ENCODE data around the gene WDR48.
A peak's percentile ranks its signal among the peaks of the same experiment; 100 is the strongest.

WDR48 gene

GRCh38 chr3:39108200-39108710 lies 56.4 kb downstream of the WDR48 start:
- H3K27ac ChIP-seq (ENCODE audit: low read depth, low read length, severe bottlenecking): peak overlapping the region; percentile 73

GRCh38 chr3:39109086-39109485 lies 57.3 kb downstream of the WDR48 start:
- WGBS, 2 experiments (ENCODE audit: insufficient coverage in 2 of 2): 88 to 95% methylated on average over 5 of the region's 5 CpGs
- Histone ChIP-seq H3K4me1 (ENCODE audit: control insufficient read depth, insufficient read depth, low read length, poor library complexity, severe bottlenecking) (peaks cover 18% of the 10 kb centered on the region), H3K27ac (ENCODE audit: low read depth, low read length, severe bottlenecking) (no peak overlapping the region), H3K4me3 (ENCODE audit: extremely low read depth, insufficient read depth, low read length, poor library complexity, severe bottlenecking) (no peak overlapping the region), H3K36me3 (ENCODE audit: control insufficient read depth, insufficient read depth, low read length) (no peaks in the 10 kb centered on the region), H3K9me3 (ENCODE audit: control insufficient read depth, low read length) (no peaks in the 10 kb centered on the region)

More at GRCh38 chr3:39108200-39108710, 56.4 kb downstream of the WDR48 start:
- Histone ChIP-seq H3K4me1 (ENCODE audit: control insufficient read depth, insufficient read depth, low read length, poor library complexity, severe bottlenecking) (peaks cover 18% of the 10 kb centered on the region), H3K36me3 (ENCODE audit: control insufficient read depth, insufficient read depth, low read length) (peaks cover 5% of the 10 kb centered on the region), H3K4me3 (ENCODE audit: extremely low read depth, insufficient read depth, low read length, poor library complexity, severe bottlenecking) (peak overlapping the region; percentile 93), H3K9me3 (ENCODE audit: control insufficient read depth, low read length) (no peaks in the 10 kb centered on the region)
- 62% methylated on average over 2 of the region's 2 CpGs; no CpG with 5 or more reads in 1 of the 2 experiments for WGBS, 2 experiments (ENCODE audit: insufficient coverage in 2 of 2)

- H3K36me3 ChIP-seq (ENCODE audit: control insufficient read depth, insufficient read depth, low read length): no peaks in the 10 kb centered on the region
- 67 to 76% methylated on average over 1 to 2 of the region's 2 CpGs for WGBS, 2 experiments (ENCODE audit: insufficient coverage in 2 of 2)
- H3K4me3 ChIP-seq (ENCODE audit: extremely low read depth, insufficient read depth, low read length, poor library complexity, severe bottlenecking): no peak overlapping the region
Measured at GRCh38 chr3:39110041-39110639, 58.3 kb downstream of the WDR48 start.

GRCh38 chr3:39112113-39112512 lies 60.3 kb downstream of the WDR48 start:
- H3K36me3 ChIP-seq (ENCODE audit: control insufficient read depth, insufficient read depth, low read length): no peaks in the 10 kb centered on the region
- peaks cover 9% of the 10 kb centered on the region for H3K4me1 ChIP-seq (ENCODE audit: control insufficient read depth, insufficient read depth, low read length, poor library complexity, severe bottlenecking)
- no peaks in the 10 kb centered on the region for H3K9me3 ChIP-seq (ENCODE audit: control insufficient read depth, low read length)
- H3K4me3 ChIP-seq (ENCODE audit: extremely low read depth, insufficient read depth, low read length, poor library complexity, severe bottlenecking): no peak overlapping the region
- no peak overlapping the region for H3K27ac ChIP-seq (ENCODE audit: low read depth, low read length, severe bottlenecking)
- 74 to 96% methylated on average over 3 of the region's 3 CpGs for WGBS, 2 experiments (ENCODE audit: insufficient coverage in 2 of 2)

More at GRCh38 chr3:39110041-39110639, 58.3 kb downstream of the WDR48 start:
- Histone ChIP-seq H3K4me1 (ENCODE audit: control insufficient read depth, insufficient read depth, low read length, poor library complexity, severe bottlenecking) (peaks cover 18% of the 10 kb centered on the region), H3K27ac (ENCODE audit: low read depth, low read length, severe bottlenecking) (no peak overlapping the region), H3K9me3 (ENCODE audit: control insufficient read depth, low read length) (no peaks in the 10 kb centered on the region)

- WGBS, 2 experiments (ENCODE audit: insufficient coverage in 2 of 2): 91 to 95% methylated on average over 2 of the region's 2 CpGs
- Histone ChIP-seq H3K4me3 (ENCODE audit: extremely low read depth, insufficient read depth, low read length, poor library complexity, severe bottlenecking) (no peak overlapping the region), H3K4me1 (ENCODE audit: control insufficient read depth, insufficient read depth, low read length, poor library complexity, severe bottlenecking) (peaks cover 9% of the 10 kb centered on the region), H3K9me3 (ENCODE audit: control insufficient read depth, low read length) (no peaks in the 10 kb centered on the region), H3K27ac (ENCODE audit: low read depth, low read length, severe bottlenecking) (no peak overlapping the region), H3K36me3 (ENCODE audit: control insufficient read depth, insufficient read depth, low read length) (no peaks in the 10 kb centered on the region)
Measured at GRCh38 chr3:39112535-39112934, 60.7 kb downstream of the WDR48 start.

GRCh38 chr3:39113291-39113690 lies 61.5 kb downstream of the WDR48 start:
- Histone ChIP-seq H3K9me3 (ENCODE audit: control insufficient read depth, low read length) (no peaks in the 10 kb centered on the region), H3K4me1 (ENCODE audit: control insufficient read depth, insufficient read depth, low read length, poor library complexity, severe bottlenecking) (peaks cover 6% of the 10 kb centered on the region), H3K4me3 (ENCODE audit: extremely low read depth, insufficient read depth, low read length, poor library complexity, severe bottlenecking) (no peak overlapping the region), H3K27ac (ENCODE audit: low read depth, low read length, severe bottlenecking) (no peak overlapping the region), H3K36me3 (ENCODE audit: control insufficient read depth, insufficient read depth, low read length) (no peaks in the 10 kb centered on the region)
- WGBS, 2 experiments (ENCODE audit: insufficient coverage in 2 of 2): 86 to 95% methylated on average over 2 of the region's 3 CpGs

GRCh38 chr3:39114456-39114855 lies 62.6 kb downstream of the WDR48 start:
- Histone ChIP-seq H3K36me3 (ENCODE audit: control insufficient read depth, insufficient read depth, low read length) (no peaks in the 10 kb centered on the region), H3K9me3 (ENCODE audit: control insufficient read depth, low read length) (no peaks in the 10 kb centered on the region), H3K4me3 (ENCODE audit: extremely low read depth, insufficient read depth, low read length, poor library complexity, severe bottlenecking) (no peak overlapping the region), H3K27ac (ENCODE audit: low read depth, low read length, severe bottlenecking) (no peak overlapping the region), H3K4me1 (ENCODE audit: control insufficient read depth, insufficient read depth, low read length, poor library complexity, severe bottlenecking) (no peaks in the 10 kb centered on the region)
- WGBS, 2 experiments (ENCODE audit: insufficient coverage in 2 of 2): 89 to 98% methylated on average over 5 of the region's 5 CpGs

GRCh38 chr3:39115870-39116269 lies 64.1 kb downstream of the WDR48 start:
- Histone ChIP-seq H3K27ac (ENCODE audit: low read depth, low read length, severe bottlenecking) (no peak overlapping the region), H3K4me3 (ENCODE audit: extremely low read depth, insufficient read depth, low read length, poor library complexity, severe bottlenecking) (no peak overlapping the region), H3K9me3 (ENCODE audit: control insufficient read depth, low read length) (no peaks in the 10 kb centered on the region), H3K36me3 (ENCODE audit: control insufficient read depth, insufficient read depth, low read length) (no peaks in the 10 kb centered on the region), H3K4me1 (ENCODE audit: control insufficient read depth, insufficient read depth, low read length, poor library complexity, severe bottlenecking) (no peaks in the 10 kb centered on the region)
- 94 to 100% methylated on average over 3 of the region's 3 CpGs for WGBS, 2 experiments (ENCODE audit: insufficient coverage in 2 of 2)

GRCh38 chr3:39118079-39118478 lies 66.3 kb downstream of the WDR48 start:
- 88 to 89% methylated on average over 1 of the region's 3 CpGs for WGBS, 2 experiments (ENCODE audit: insufficient coverage in 2 of 2)
- Histone ChIP-seq H3K4me1 (ENCODE audit: control insufficient read depth, insufficient read depth, low read length, poor library complexity, severe bottlenecking) (no peaks in the 10 kb centered on the region), H3K9me3 (ENCODE audit: control insufficient read depth, low read length) (no peaks in the 10 kb centered on the region), H3K27ac (ENCODE audit: low read depth, low read length, severe bottlenecking) (no peak overlapping the region), H3K36me3 (ENCODE audit: control insufficient read depth, insufficient read depth, low read length) (no peaks in the 10 kb centered on the region), H3K4me3 (ENCODE audit: extremely low read depth, insufficient read depth, low read length, poor library complexity, severe bottlenecking) (no peak overlapping the region)

- no peaks in the 10 kb centered on the region for H3K9me3 ChIP-seq (ENCODE audit: control insufficient read depth, low read length)
- H3K4me3 ChIP-seq (ENCODE audit: extremely low read depth, insufficient read depth, low read length, poor library complexity, severe bottlenecking): no peak overlapping the region
- 82 to 93% methylated on average over 3 of the region's 5 CpGs for WGBS, 2 experiments (ENCODE audit: insufficient coverage in 2 of 2)
- H3K4me1 ChIP-seq (ENCODE audit: control insufficient read depth, insufficient read depth, low read length, poor library complexity, severe bottlenecking): no peaks in the 10 kb centered on the region
- H3K36me3 ChIP-seq (ENCODE audit: control insufficient read depth, insufficient read depth, low read length): no peaks in the 10 kb centered on the region
- H3K27ac ChIP-seq (ENCODE audit: low read depth, low read length, severe bottlenecking): no peak overlapping the region
Measured at GRCh38 chr3:39118931-39119660, 67.3 kb downstream of the WDR48 start.

- 100% methylated on average over 1 of the region's 2 CpGs; no CpG with 5 or more reads in 1 of the 2 experiments for WGBS, 2 experiments (ENCODE audit: insufficient coverage in 2 of 2)
- H3K9me3 ChIP-seq (ENCODE audit: control insufficient read depth, low read length): no peaks in the 10 kb centered on the region
- H3K4me3 ChIP-seq (ENCODE audit: extremely low read depth, insufficient read depth, low read length, poor library complexity, severe bottlenecking): no peak overlapping the region
- H3K27ac ChIP-seq (ENCODE audit: low read depth, low read length, severe bottlenecking): no peak overlapping the region
- H3K36me3 ChIP-seq (ENCODE audit: control insufficient read depth, insufficient read depth, low read length): no peaks in the 10 kb centered on the region
- peaks cover 8% of the 10 kb centered on the region for H3K4me1 ChIP-seq (ENCODE audit: control insufficient read depth, insufficient read depth, low read length, poor library complexity, severe bottlenecking)
Measured at GRCh38 chr3:39121621-39122020, 69.8 kb downstream of the WDR48 start.
